GM21390 (cell line): ENCODE results near the gene NIPAL3.
"Not testable (repeated sequence)": the region's sequence is repeated elsewhere in the genome, so short reads cannot be mapped to it uniquely, and the experiment has no call there.

Source experiments
- ATAC-seq: cut with Tn5 transposase; IDR thresholded peaks from one replicate; pipeline ENCODE4 v1.9.1; 2021; ENCODE audit not compliant: unreplicated experiment

NIPAL3 gene

DNA sequence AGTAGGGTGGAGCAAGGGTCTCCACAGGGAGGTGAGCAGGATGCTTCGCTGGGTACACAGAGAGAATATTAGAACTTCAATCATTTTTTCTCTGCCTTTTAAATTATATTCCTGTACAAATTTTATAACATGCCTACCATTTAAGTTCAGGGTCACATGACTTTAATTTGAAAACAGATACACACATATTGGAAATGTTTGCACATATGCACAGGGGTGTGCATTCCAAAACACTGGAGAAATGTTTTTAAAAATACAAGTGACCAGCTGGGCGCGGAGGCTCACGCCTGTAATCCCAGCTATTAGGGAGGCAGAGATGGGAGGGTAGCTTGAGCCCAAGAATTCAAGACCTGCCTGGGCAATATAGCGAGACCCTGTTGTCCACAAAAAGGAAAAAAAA lies 39.7 kb downstream of the NIPAL3 start:
- no peak for ATAC-seq

DNA sequence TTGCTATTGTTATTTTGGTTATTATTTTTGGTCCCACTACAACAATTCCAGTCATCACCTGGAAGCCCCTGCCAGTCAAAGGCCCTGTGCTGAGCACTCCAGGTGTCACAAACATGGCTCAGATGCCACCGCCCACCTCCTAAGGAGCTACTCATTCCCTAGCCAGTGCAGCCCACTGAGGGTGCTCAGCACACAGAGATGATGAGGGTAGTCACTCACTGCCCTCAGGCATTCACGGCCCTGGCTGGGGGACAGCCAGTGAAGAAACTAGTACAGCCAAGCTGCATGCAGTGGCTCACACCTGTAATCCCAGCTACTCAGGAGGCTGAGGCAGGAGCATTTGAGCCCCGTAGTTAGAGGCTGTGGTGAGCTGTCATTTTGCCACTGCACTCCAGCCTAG lies 42.3 kb downstream of the NIPAL3 start:
- ATAC-seq: no peak

DNA sequence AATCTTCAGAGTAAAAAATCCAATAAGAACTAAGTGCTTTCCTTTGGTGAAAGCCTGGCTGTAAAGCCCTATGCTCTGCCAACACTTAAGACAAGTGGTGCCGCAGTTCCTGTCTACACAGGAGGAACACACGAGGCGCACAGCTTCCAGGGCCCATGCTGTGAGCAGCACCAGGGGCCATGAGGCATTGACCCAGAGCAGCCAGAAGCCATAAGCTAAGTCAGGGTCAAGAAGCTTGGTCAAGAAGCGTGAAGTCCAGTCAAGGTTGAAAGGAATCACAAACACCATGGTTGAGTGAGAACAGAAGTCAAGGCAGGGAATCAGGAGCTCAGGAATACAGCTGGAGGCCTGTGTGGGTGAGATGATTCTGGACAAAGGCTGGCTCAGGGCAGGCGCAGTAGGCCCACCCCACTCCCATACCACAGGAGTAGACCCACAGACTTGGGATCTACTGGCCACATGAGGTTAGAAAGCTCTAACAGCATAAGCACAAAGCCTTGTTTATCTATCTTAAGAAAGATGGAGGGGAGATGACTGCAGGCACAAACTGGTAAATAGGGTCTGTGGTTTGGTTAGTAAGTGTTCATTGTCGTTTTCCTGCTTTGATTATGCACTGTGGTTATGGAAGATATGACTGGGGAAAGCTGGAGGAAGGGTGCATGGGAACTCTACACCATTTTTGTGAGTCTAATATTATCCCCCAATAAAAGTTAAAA lies 44.1 kb downstream of the NIPAL3 start:
- no peak for ATAC-seq

DNA sequence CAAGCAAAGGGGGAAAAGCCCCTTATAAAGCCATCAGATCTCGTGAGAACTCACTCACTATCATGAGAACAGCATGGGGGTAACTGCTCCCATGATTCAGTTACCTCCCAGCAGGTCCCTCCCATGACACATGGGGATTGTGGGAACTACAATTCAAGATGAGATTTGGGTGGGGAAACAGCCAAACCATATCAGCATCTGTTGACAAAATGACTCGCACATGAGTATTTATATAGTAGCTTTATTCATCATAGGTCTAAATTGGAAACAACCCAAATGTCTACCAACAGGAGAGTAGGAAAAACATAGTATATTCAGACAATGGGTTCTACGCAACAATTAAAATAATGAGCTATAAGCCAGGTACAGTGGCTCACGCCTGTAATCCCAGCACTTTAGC lies 46.5 kb downstream of the NIPAL3 start:
- ATAC-seq: not testable (repeated sequence)

DNA sequence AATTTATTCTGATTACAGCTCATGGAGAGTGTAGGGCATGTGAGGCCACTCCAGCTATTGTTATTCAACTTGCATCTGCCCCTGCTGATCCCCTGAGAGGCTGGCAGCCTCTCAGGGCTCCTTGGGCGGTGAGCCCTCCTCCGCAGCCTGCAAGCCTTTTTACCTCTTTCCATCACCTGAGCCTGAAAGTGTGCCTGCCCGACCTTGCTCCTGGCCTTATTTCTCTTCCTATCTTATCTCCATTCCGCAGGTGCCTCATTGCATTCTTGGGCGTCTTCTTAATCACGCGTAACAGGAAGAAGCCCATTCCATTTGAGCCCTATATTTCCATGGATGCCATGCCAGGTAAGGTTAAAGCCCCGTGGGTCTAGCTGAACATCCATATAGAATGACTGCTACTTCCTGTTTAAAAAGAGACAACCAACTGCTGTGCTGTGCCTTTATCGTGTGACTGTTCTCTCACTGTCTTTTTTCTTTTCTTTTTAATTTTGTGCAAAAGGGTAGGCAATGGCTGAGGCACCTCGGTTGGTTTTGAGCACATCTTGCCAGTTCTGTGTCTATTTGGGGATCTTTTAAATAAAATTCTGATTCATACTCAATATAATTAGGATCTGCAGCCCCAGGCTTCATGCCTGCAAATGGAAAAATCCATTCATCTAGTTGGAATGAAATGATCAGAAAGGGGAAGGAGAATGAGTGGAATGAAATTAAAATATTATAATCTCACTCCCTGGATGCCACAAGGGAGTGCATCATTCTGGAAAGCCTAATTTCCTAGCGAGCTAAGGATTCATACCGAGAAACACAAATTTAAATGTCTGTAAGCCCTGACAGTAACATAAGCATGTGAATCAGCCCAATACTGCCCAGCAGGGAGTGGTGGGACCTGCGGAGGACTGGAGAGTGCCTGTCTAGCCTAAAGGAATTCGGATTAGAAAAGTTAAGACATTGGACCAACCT lies 48.5 kb downstream of the NIPAL3 start:
- ATAC-seq: no peak

DNA sequence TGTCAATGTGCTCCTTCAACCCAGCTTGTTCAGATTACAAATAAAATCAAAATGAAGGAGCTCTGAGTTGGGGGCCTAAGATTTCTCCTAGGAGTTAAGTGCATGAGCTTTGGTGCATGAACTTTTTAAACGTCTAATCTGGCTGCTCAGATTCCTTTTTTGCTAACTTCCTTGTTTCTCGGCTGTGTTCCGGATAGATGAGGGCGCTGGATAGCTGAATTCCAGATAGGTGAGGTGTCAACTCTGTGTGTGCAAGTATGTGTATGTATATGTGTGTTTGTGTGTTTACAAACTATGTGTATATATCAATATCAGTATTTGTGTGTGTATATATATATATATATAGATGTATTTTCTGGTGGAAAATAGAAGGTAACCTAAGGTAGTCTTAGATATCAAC lies 49.5 kb downstream of the NIPAL3 start:
- ATAC-seq: no peak

DNA sequence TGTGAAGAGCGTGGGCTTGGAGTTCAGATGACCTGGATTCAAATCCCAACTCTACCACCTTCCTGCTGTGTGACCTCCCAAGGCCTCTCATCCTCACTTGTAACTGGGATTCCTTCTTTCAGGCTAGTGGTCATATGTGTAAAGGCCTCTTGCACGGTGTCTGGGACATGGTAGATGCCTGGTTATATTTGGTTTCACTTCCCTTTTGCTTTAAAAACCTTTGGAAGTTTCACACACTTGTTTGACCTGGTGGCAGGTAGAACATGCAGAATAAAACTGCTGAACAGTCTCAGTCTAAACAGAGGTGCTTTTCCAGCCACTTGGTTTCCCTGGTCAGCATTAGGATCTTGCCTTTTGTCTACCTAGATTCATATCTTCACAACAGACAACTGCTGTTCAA lies 50.0 kb downstream of the NIPAL3 start:
- no peak for ATAC-seq

DNA sequence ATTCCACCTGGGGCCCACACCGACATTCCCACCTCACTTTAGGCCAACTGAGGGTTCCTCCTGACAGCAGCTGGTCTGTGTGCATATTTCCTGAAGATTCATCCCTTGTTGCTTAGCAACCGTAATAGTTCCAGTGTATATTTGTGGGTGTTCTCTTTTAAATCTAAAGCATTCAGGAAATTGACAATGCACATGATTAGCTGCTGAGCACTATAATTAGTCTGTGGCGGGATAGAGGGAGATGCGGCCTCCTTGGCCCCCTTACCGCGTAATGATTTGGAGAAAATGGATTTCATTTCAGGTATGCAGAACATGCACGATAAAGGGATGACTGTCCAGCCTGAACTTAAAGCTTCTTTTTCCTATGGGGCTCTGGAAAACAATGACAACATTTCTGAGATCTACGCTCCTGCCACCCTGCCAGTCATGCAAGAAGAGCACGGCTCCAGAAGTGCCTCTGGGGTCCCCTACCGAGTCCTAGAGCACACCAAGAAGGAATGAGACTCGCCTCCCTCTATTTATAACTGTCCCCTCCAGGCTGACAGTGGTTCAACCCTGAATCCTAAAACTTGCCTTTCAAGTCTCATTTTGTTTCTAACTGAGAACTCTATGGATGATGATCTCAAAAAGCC lies 53.2 kb downstream of the NIPAL3 start:
- ATAC-seq: no peak

DNA sequence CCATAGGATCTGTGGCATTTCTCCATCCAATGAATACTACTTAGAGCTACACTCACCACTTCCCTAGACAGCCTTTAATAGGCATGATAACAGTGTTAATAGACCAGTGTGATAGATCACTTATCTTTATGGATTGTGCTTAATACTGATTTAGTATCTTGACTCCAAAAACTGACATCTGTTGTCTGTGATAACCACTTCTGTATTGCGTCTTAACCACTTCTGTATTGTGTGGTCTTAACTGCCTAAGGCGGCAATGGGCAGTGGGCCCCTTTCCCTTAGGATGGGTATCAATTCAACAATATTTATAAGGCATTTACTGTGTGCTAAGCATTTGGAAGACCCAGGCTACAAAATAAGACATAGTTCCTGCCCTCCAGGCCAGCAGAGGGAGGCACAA lies 55.0 kb downstream of the NIPAL3 start:
- no peak for ATAC-seq

DNA sequence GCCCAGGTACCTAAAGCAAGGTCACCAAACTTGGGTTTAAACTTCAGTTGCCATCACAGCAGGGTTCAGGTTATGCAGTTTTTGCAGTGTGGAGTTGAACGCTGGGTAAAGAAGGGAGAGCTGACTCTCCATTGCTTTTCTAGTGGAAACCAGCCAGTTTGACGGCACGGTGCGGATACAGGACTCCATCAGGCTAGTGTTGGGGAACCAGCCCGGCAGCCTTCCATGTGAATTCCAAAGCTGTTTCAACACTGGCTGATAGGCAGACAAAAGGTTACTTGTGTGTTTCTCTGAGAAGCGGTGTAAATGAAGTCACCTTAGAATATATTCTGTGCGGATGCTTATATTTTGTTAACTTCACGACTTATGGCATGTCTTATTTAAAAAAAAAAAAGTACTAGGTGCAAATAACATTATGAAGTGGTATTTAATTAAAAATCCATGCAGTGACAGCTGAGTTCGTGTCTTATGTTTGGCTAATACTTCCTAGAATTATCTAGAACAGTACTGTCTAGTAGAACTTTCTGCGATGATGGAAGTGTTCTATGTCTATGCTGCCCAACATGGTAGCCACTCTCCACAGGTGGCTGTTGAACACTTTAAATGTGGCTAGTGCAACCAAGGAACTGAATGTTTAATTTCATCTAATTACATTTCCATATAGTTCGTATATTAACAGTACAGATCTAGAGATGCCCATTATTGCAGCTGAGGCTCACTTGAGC lies 57.1 kb downstream of the NIPAL3 start:
- ATAC-seq: no peak

DNA sequence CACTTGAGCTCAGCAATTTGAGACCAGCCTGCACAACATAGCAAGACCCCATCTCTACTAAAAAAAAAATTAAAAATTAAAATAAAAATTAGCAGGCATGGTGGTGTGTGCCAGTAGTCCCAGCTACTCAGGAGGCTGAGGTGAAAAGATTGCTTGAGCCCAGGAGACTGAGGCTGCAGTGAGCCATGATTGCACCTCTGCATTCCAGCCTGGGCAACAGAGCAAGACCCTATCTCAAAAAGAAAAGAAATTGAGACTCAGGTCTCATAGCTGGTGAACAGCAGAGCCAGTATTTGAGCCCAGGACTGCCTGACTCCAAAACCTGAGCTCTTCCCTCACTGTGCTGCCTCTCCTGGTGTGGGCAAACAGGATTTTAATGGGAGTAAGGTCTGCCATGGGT lies 58.6 kb downstream of the NIPAL3 start:
- no peak for ATAC-seq

DNA sequence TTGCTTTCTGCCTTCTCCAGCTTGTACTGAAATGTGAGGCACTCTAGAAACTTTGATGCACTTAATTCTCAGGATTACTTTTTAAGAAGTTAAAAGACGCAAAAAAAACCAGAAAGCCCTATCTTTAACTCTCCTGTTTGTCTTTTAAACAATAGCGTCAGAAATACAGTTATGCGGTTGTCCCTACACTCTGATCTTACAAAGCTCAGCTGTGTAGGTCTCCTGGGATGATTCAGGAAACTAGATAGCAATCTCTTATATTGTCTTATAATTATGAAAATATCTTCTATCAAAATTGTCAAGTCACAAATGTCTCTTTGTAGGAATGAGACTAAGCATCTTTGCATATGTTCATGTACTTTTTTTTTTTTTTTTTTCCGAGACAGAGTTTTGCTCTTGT lies 60.1 kb downstream of the NIPAL3 start:
- no peak for ATAC-seq

DNA sequence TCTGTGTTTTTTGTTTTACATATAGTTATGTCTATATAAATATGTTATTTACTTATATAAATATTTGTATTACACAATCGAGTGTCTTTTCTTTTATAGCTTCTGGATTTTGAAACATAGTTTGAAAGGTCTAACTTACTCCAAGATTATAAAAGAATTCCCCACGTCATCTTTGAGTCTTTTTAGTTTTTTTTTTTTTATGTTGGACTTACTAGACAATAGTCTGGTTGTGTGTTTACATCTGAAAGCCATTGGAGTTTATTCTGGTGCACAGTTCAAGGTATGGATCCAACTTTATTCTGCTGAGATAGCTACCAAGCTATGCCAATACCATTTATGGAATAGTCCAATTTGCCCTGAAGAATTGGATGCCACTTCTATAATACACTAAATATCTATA lies 61.0 kb downstream of the NIPAL3 start:
- no peak for ATAC-seq

DNA sequence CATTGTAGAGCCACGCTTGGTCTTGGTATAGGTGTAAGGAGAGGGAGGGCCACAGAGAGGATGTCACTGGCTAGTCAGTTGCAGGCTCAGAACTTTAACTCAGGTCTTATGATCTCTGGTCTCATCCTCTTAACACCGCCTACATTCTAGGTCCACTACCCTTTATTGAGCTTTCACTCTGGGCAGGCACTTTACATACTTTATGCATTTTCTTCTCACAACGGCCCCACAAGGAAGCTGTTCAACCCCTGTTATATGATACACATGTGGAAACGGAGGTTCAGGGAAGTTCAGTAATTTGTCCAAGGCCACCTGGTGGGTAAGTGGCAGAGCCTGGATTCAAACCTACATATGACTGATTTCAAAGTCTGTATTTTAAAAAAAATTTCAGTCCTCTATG lies 61.7 kb downstream of the NIPAL3 start:
- no peak for ATAC-seq

DNA sequence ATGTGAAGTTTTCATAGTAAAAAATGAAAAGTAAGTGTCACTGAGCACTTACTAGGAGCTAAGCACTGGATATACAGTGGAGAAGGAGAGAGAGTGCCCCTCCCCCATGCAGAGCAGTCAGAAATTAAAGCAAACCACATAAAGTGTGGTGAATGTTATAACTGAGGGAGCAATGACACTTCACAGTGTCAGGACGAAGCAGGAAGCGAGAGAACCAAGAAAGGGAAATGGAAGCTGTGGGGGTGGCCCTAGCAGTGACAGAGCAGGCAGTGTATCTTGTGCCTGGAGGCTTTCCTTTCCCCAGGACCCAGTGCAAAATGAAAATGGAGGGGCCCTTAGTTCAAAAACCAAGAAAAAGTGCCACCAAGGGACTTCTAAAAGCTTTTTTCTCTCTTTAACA lies 65.5 kb downstream of the NIPAL3 start:
- peak; percentile 64 for ATAC-seq

DNA sequence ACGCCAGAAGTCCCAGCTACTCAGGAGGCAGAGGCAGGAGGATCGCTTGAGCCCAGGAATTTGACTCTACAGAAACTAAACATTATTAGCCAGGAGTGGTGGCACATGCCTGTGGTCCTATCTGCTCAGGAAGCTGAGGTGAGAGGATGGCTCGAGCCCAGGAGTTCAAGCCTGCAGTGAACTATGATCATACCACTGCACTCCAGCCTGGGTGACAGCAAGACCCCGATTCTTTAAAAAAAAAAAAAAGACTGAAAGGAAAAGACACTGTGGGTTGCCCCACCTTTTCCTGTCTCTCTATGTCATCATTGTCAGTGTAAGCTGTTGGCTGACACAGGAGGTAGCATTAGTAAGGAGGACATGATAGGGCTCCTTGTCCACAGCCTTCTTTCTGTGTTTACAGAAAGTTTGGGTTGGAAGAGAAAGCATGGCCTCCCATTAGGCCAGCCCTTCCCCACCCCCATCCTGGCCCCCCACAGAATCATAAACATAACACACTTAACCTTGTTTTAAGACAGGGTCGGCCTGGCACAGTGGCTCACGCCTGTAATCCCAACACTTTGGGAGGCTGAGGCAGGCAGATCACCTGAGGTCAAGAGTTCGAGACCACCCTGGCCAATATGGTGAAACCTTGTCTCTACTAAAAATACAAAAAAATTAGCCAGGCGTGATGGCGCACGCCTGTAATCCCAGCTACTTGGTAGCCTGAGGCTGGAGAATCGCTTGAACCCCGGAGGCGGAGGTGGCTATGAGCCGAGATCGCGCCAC lies 66.4 kb downstream of the NIPAL3 start:
- no peak for ATAC-seq

DNA sequence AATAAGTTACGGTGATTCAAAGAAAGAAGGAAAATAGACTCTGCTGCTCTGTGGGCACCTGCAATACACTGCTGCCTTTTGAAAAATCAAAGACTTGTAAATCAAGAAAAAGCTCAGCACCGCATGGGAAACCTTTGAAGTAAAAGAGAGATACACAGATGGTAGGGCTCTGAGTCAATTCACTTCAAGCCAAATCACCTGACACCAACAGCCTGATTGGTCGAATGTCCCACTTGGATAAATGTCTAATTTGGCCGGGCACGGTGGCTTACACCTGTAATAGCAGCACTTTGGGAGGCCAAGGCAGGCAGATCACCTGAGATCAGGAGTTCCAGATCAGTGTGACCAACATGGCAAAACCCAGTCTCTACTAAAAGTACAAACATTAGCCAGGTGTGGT lies 67.8 kb downstream of the NIPAL3 start:
- ATAC-seq: no peak

DNA sequence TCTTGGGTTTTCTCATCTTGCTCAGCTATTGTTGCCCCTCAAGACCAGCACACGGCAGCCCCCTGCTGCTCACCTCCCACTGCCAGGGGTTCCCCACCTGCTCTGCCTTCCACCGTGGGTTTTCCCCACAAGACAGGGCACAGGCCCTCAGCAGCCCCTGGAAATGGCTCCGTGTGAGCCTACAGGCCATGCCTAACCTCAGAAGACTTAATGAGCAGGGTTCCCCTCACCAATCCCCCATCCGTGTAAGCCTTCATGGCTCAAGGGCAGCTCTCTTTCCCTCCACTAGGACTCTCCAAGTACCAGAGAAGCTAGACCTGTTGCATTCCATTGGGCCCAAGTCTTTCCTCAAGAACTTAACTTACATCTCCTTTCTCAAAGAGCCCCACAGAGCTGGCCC lies 68.6 kb downstream of the NIPAL3 start:
- ATAC-seq: no peak

DNA sequence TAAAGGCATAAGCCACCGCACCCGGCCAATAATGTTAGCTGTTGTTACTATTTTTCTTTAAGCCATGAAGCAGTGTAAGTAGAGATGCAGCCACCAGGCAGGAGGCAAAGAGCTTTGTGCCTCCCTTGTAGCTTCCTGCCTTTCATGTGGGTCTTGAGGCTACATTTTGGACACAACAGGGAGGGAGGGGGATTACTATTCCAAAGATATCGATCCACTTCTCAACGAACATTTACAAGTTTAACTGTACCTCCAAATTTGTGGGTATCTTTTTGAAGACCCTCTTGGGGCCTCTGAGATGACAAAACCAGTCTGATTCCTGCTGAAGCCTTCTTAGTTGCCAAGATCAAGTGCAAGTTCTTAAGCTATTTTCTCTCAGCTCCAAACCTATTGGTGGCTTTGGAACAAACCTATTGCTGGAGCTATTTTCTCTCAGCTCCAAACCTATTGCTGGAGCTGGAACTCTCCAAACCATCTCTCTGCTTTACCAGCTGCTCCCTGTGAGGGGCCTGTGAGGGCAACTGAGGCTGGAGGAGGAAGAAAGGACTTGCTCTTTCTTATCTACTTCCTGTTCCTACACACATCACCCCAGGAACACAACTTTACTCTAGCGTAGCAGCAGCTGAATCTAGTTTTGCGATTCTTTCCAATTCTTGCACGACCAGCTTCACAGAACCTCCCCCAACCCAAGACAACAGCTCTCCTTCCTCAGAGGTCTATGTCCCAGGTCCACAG lies 70.9 kb downstream of the NIPAL3 start:
- ATAC-seq: no peak

DNA sequence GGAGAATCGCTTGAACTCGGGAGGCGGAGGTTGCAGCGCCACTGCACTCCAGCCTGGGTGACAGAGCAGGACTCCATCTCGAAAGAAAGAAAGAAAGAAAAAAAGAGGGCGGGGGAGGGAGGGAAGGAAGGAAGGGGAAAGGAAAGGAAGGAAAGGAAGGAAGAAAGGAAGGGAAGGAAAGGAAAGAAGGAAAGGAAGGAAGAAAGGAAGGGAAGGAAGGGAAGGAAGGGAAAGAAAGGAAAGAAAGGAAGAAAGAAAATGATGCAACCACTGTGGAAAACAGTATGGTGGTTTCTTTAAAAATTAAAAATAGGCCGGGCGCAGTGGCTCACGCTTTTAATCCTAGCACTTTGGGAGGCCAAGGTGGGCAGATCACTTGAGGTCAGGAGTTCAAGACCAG lies 71.9 kb downstream of the NIPAL3 start:
- ATAC-seq: no peak
